Urinary bladder (tissue), 4 donors: ENCODE measurements around the gene EXOC3. TPM values are rescaled to one million over a fixed set of nuclear protein-coding genes. Genes with fewer than 3 reads are reported as not detected.

Experiments used
- DNase-seq: peaks from one replicate; pipeline ENCODE4 v3.0.0-alpha.2; 2015; ENCODE audit errors: extremely low spot score
- H3K27ac ChIP-seq: one replicate; pipeline ENCODE4 v1.5.1; 2013; ENCODE audit warnings: low read depth, mild to moderate bottlenecking, moderate library complexity
- H3K36me3 ChIP-seq: one replicate; pipeline ENCODE4 v1.6.1; 2013; ENCODE audit warnings: mild to moderate bottlenecking, moderate library complexity; ENCODE audit not compliant: insufficient read depth
- H3K4me1 ChIP-seq: one replicate; pipeline ENCODE4 v1.6.1; 2013; ENCODE audit warnings: mild to moderate bottlenecking, moderate library complexity; ENCODE audit not compliant: insufficient read depth
- H3K4me3 ChIP-seq: one replicate; pipeline ENCODE4 v1.5.1; 2013; ENCODE audit warnings: low read depth, low read length
- WGBS: extraction: QIAGEN DNeasy Blood & Tissue Kit; methylation state at CpG from one replicate; pipeline ENCODE4 v1.1.7; 2013; 5-methylcytosine and 5-hydroxymethylcytosine counted together
- polyA plus RNA-seq: library from polyadenylated mRNA; stranded (reverse); fragments of 200-250 nt; gene quantifications from one replicate; pipeline ENCODE4 v1.2.3, GENCODE V29; 2013
- total RNA-seq: library from RNA; depleted of rRNA; stranded (reverse); fragments of >200 nt; gene quantifications from one replicate; pipeline ENCODE4 v1.2.3, GENCODE V29; 2014
- donor health status: healthy with polysubstance abuse.
- donor health status: healthy.

The EXOC3 gene
- total and polyA plus RNA-seq, 2 donors, result 31.7 to 61.4 TPM

DNA sequence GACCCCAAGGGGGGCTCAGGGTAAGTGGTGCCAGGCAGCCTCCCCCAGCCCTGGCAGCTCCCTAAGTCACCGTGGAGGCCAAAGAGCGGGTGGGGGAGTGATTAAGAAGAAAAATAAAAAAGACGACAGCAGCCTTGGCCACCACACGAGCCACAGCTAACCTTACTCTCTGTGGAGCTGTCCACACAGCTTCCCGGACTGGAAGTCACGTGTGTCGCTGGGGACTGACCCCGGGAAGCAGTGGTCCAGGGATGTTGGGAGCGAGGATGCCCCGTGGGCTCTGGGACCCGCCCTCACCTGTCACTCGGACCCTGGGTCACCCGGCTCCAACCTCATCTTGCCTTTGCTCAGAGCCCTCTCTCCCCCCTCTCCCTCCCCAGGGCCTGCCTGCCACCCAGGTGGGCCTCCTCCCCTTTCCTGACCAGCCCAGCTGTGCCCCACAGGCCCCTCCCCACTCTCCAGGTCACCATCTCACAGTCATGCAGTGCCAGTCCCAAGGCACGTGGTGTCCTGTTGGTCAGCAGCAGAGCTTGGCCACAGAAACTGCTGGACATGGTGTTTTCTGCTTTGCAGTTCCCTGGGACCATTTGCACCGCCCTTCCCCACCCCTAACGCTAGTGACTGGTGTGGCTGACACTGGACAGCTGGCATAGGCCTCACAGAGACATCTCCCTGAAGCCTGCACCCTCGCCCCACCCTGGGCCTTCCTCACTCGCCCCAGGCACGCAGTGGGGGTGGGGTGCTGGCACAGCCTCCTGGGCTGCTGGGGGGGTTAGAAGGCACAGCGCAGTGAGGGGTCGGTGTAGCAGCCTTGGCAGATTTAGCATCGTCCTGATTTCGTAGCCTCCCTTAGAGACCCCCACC lies 9.8 kb upstream of the EXOC3 start:
- no peak overlapping the region for H3K27ac ChIP-seq
- 65% methylated on average over 23 of the region's 23 CpGs for WGBS
- H3K4me3 ChIP-seq, result no peak overlapping the region
- DNase-seq, result no peak
- no peaks in the 10 kb centered on the region for H3K4me1 ChIP-seq
- H3K36me3 ChIP-seq, result no peaks in the 10 kb centered on the region

DNA sequence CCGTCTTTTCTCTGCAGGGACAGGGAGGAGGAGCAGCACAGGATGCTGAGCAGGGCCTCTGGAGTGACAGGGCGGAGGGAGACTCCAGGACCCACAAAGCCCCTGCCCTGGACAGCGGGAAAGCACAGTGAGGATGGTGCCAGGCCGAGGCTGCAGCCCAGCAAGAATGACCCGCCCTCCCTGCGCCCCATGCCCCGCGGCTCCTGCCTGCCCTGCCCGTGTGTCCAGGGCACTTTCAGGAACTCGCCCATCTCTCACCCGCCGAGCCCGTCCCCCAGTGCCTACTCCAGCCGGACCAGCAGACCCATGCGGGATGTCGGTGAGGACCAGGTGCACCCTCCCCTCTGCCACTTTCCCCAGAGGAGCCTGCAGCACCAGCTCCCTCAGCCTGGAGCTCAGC lies 9.1 kb upstream of the EXOC3 start:
- Histone ChIP-seq H3K4me3 (no peak overlapping the region), H3K4me1 (no peaks in the 10 kb centered on the region), H3K27ac (no peak overlapping the region), H3K36me3 (no peaks in the 10 kb centered on the region)
- DNase-seq, result no peak
- 70% methylated on average over 16 of the region's 16 CpGs for WGBS

DNA sequence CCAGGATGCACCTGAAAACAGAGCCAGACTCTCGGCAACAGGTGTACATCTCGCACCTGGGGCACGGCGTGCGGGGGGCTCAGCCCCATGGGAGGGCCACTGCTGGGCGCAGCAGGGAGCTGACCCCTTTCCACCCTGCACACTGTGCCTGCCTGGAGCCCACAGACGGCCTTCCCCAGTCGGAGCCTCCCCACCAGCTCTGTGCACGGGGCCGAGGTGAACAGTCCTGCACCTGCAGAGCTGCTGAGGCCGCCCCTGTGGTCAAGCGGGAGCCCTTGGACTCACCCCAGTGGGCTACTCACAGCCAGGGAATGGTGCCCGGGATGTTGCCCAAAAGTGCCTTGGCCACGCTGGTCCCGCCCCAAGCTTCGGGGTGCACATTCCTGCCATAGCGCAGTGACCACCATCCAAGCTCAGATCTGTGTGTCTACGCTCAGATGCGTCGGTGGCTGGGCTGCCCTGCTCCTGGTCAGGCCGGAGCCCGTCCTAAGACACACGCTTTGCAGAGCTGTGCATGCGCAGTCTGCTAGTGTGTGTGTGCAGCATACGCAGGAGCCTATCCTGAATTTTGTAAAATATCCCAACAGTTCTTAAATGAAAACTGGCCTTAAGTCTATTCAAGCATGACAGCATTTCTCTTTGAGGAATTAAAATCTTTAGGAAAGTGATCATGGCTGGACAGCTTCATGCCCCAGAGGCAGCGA lies 8.4 kb upstream of the EXOC3 start:
- 88% methylated on average over 26 of the region's 26 CpGs for WGBS
- DNase-seq, result no peak

DNA sequence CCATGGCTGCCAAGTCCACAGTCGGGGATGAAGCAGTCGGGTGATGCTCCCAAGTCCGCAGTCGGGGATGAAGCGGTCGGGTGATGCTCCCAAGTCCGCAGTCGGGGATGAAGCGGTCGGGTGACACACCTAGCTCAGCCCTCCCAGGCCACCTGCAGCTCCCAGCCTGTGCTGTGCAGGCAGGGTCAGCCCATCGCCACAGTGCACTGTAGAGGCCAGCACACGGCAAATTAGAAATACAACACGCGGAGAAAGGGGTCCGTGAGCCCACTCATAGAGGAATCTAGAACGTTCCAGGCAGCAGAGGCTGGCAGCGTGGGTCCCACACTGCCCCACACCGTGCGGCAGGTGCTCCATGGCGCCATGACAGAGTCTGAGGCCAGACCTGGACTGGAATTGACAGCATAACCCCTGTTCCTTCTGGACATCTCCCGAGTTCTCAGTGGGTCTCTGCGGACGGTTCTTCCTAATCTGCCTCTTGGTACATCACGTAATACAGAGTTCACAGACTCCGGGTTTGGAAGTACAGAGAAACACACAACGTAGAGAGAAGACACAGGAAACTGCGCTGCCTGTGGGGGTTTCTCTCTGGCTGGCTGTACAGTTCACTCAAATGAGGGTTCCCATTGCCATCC lies 7.7 kb upstream of the EXOC3 start:
- Histone ChIP-seq H3K4me1 (no peaks in the 10 kb centered on the region), H3K36me3 (no peaks in the 10 kb centered on the region), H3K27ac (no peak overlapping the region), H3K4me3 (no peak overlapping the region)
- no peak for DNase-seq
- 86% methylated on average over 27 of the region's 27 CpGs for WGBS

More for the DNA sequence above, 8.4 kb upstream of the EXOC3 start:
- Histone ChIP-seq H3K27ac (no peak overlapping the region), H3K4me3 (no peak overlapping the region), H3K4me1 (no peaks in the 10 kb centered on the region), H3K36me3 (no peaks in the 10 kb centered on the region)

DNA sequence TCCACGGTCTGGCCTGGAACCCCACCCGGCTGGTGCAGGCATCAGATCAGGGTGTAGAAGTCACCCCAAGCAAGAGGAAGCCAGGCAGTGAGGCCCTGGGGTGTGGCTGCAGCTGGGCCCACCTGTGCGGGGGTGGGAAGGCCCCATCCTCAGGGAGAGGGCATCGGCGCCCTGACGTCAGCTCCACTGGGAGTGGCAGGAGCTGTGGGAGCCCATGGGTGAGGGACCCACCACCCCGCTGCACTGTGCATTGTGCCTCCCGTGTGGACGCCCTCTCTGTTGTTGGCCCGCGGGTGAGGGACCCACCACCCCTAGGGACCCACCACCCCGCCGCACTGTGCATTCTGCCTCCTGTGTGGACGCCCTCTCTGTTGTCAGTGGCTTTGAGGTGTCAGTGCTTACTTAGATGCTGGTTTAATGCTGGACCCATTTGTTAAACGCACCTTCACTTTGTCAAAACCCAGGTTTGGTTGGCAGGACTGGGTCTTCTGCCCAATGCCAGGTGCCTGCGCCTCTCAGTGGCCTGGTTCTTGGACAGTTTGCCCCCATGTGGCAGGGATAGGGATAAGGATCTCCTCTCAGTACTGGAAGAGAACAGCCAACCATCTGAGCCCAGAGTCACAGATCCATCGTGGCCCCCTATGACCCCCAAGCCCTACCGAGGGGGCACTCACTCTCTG lies 6.9 kb upstream of the EXOC3 start:
- Histone ChIP-seq H3K36me3 (no peaks in the 10 kb centered on the region), H3K4me1 (no peaks in the 10 kb centered on the region), H3K4me3 (no peak overlapping the region), H3K27ac (no peak overlapping the region)
- WGBS, result 81% methylated on average over 18 of the region's 18 CpGs
- no peak for DNase-seq

DNA sequence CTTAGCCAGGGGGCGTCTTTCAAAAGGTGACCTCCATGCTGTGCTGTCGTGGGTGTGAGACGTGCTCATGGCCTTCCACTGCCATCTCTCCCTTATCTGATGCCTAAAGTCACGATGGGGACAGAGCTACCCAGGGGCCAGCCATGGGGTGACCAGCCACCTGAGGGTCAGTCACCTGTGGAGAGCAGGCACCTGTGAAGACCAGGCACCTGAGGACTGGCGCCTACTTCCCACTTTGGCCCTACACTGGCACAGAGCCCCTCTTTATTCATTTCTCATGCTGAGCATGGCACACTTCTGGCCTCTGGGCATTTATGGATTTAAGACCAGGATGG lies 6.4 kb upstream of the EXOC3 start:
- no peak for DNase-seq
- Histone ChIP-seq H3K27ac (no peak overlapping the region), H3K4me1 (no peaks in the 10 kb centered on the region), H3K4me3 (no peak overlapping the region), H3K36me3 (no peaks in the 10 kb centered on the region)
- 80% methylated on average over 5 of the region's 5 CpGs for WGBS

DNA sequence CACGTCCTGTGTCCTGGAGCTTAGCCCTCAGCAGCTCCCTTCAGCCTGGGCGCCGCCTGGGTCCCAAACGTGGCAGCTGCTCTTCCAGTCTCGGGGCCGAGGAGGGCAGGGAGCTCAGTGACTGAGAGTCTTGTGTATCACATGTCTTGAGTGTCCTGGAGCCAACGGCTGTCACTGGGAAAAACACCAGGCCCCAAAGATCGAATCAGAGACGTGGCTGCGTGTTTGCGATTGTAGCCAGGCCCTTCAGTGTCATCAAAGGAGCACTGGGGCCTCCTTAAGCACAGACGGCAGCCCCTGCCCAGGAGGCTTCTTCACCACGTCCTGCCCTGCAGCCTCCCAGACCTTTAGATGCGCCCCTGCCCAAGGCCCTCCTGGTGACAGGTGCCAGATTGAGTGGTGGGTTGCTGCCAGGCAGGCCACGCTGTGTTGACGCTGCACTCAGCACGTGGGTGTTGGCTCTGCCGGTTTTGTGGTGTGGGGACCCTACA lies 5.7 kb upstream of the EXOC3 start:
- H3K36me3 ChIP-seq, result no peaks in the 10 kb centered on the region
- no peak for DNase-seq
- WGBS, result 50% methylated on average over 18 of the region's 18 CpGs
- H3K4me1 ChIP-seq, result peaks cover 2% of the 10 kb centered on the region
- no peak overlapping the region for H3K27ac ChIP-seq
- no peak overlapping the region for H3K4me3 ChIP-seq

DNA sequence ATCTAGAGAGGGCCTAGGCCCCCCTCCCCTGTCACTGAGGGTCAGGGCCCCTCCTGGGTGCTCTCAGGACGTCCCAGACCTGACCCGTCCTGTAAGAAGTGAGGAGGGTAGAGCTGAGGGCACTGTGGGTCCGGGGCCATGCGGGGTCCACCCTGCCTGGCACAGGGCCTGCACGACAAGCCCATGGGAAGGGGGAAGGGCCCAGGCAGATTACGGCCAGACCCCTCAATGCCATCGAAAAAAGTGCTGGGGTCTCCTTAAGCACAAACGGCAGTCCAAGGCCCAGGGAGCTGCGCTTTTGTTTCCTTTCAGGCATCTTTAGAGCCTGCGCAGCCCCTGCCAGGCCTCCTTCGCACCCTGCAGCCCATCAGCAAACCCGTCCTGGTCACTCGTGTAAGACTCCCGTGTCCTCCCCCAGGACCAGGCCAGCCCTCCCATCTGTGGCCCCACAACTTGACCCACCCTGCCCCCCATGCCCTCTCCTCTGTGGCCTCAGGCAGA lies 4.4 kb upstream of the EXOC3 start:
- H3K4me1 ChIP-seq, result peaks cover 2% of the 10 kb centered on the region
- DNase-seq, result no peak
- H3K36me3 ChIP-seq, result no peaks in the 10 kb centered on the region
- no peak overlapping the region for H3K4me3 ChIP-seq
- WGBS, result 68% methylated on average over 14 of the region's 14 CpGs
- no peak overlapping the region for H3K27ac ChIP-seq

DNA sequence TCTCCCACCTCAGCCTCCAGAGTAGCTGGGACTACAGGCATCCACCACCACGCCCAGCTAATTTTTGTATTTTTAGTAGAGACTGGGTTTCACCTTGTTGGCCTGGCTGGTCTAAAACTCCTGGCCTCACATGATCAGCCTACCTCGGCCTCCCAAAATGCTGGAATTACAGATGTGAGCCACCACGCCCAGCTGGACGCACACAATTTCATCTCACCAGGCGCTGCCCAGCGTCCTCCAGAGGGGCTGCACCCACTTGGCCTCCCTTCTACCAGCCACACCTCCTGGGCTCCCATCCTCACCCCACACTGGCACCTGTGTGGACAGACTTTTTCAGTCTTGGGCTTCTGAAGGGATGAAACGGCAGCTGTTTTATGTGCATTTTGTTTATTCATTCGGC lies 3.8 kb upstream of the EXOC3 start:
- Histone ChIP-seq H3K4me1 (peaks cover 2% of the 10 kb centered on the region), H3K27ac (no peak overlapping the region), H3K4me3 (no peak overlapping the region), H3K36me3 (no peaks in the 10 kb centered on the region)
- WGBS, result 77% methylated on average over 8 of the region's 8 CpGs
- no peak for DNase-seq

DNA sequence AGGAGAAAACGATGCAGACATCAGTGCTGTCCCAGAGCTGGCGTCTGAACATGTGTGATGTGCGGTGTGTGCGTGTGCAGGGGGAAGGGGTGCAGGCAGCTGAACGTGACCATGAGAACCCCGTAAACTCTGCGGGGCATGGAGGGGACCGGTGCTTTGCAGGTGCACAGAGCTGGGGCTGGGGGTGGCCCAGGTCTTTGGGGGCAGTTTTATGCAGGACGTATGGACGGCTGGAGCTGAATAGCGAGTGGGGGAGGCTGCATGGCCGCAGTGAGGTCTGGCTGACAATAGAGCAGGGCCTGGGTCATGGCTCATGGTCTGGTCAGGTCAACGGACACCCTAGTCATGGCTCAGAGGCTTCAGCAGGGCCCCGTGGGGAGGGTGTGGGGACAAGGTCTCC lies 3.3 kb upstream of the EXOC3 start:
- Histone ChIP-seq H3K27ac (no peak overlapping the region), H3K4me1 (peaks cover 2% of the 10 kb centered on the region), H3K4me3 (no peak overlapping the region), H3K36me3 (no peaks in the 10 kb centered on the region)
- 71% methylated on average over 14 of the region's 14 CpGs for WGBS
- no peak for DNase-seq

DNA sequence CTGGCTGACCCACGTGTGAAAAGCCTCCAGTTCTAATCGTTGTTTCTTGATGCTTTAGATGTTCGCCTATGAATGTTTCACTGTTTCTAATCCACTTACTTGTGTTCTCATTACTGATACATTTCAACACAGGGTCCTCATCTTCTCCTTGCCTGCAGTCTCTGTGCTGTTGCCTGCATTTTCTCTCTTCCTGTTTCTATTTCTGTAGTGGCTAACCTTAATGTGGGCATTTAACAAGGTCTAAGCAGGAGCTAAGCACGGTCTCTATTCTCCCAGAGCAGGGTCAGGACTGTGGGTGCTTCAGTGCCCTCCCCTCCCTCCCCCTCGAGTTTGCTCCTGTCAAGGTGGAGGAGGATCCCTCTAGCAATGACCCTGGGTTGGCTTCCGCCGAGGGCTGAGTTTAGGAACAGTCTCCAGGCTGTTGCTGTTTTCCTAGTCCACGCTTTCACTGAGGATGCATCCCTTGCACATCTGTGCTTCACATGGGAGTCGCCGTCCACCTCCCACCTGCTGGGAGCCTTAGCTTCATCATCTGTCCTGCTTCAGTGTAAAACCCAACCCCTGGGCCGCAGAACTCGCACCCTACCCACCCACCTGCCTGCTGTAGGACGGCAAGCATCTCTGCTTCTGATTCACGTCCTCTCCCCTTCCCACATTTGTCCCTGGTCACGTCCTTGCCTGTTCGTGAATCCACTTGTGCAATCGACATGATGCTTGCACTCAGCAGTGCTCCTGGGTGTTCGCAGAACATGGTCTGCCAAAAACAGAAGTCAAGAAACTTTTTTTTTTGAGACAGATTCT lies 2.4 kb upstream of the EXOC3 start:
- WGBS, result 76% methylated on average over 18 of the region's 18 CpGs
- DNase-seq, result no peak
- H3K36me3 ChIP-seq, result no peaks in the 10 kb centered on the region
- no peak overlapping the region for H3K4me3 ChIP-seq
- peaks cover 2% of the 10 kb centered on the region for H3K4me1 ChIP-seq
- no peak overlapping the region for H3K27ac ChIP-seq

DNA sequence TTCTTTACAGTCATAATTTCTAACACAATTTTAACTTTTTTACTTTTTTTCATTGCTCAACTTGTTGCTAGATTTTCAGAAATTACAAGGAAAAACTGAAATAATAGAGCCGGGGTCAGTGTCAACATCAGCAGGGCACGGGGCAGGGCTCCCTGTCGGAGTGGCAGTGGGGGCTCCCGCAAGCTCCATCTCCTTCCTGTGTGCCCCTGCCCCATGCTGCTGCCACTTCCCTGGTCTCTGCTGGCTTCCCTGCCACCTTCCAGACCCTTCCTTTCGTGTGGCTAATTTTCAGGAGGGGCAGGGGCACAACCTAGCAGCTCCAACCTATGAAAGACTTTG lies 1.0 kb upstream of the EXOC3 start:
- Histone ChIP-seq H3K27ac (no peak overlapping the region), H3K36me3 (no peaks in the 10 kb centered on the region), H3K4me3 (peak overlapping the region; percentile 77), H3K4me1 (peaks cover 2% of the 10 kb centered on the region)
- no peak for DNase-seq
- WGBS, result 92% methylated on average over 5 of the region's 5 CpGs
